Measurements from ENCODE around the gene LPP. TPM values are rescaled to one million over a fixed set of nuclear protein-coding genes. Genes with fewer than 3 reads are reported as not detected.

The LPP gene
- total RNA-seq, 1 experiment from 2014 or later, result 148 TPM

DNA sequence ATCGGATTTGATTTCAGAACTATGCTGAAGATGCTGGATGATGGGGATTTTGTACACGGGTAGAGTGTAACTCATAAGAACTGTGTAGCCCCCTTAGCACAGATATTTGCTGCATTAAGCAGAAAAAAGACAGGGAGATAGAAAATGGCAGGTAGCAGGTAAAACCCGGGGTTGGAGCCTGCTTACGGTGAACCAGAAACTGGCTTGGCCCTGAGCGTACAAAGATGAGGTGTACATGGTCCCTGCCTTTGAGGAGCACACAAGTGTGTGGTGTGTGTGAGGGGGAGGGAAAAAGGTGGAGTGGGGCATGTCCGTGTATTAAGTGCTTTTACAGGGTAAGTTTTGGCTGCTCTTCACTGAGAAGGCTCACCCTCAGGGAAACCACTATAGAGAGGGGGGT lies 3.5 kb downstream of the LPP start:
- H4K20me1 ChIP-seq (ENCODE audit: insufficient read depth), result no peaks in the 10 kb centered on the region
- H3K9me3 ChIP-seq (ENCODE audit: insufficient read depth, low read depth), result no peaks in the 10 kb centered on the region
- no peak overlapping the region for H3K4me3 ChIP-seq
- peak in 1 of 2 experiments; percentile 2 for DNase-seq
- no peak overlapping the region; the same call in 1 of the 2 replicates for H3K4me2 ChIP-seq
- H2AFZ ChIP-seq, result no peak overlapping the region
- H3K9me2 ChIP-seq (ENCODE audit: insufficient read depth), result no peaks in the 10 kb centered on the region
- no peaks in the 10 kb centered on the region for H3K27me3 ChIP-seq (ENCODE audit: insufficient read depth, low read depth)
- TF ChIP-seq CTCF (conservative IDR thresholded peaks at IDR 0.05) (no peak), EZH2 (IDR thresholded peaks at IDR 0.05; ENCODE audit: low read depth) (no peak)
- H3K4me1 ChIP-seq (replicated peaks; ENCODE audit: insufficient read depth), result peaks cover 57% of the 10 kb centered on the region
- POLR2A ChIA-PET (ENCODE audit: unreplicated experiment), result interaction anchor here (0.7 kb wide), 1 partner anchor 49 kb away, joined by 7 read pairs; no protein-coding TSS in a partner anchor
- intact Hi-C loops (cut with micrococcal nuclease; ENCODE audit: unreplicated experiment), result loop anchor here (10.0 kb wide), 1 partner anchor 987 kb away; no protein-coding TSS in a partner anchor
- peaks cover 93% of the 10 kb centered on the region for H3K79me2 ChIP-seq (ENCODE audit: low read depth)
- no TSS peak for BruUV-seq (replicated peaks)
- 0 out of 2 replicates have a peak, but pooled peaks cover 14% of the 10 kb centered on the region for H3F3A ChIP-seq (ENCODE audit: insufficient read depth, low read depth)
- CTCF ChIA-PET, result interaction anchor here (0.6 to 0.7 kb wide), 2 partner anchors 25 to 182 kb away, joined by 3 to 7 read pairs; no protein-coding TSS in a partner anchor
- H3K27ac ChIP-seq, result no peak overlapping the region
- 0 out of 2 replicates have a peak, but pooled peaks cover 10% of the 10 kb centered on the region for H3K36me3 ChIP-seq (ENCODE audit: low read depth)

GRCh38 chr3:188157971-188158370 lies 4.0 kb downstream of the LPP start:
- peak in 1 of 2 experiments; percentile 22 for DNase-seq
- Histone ChIP-seq H2AFZ (no peak overlapping the region), H3K79me2 (ENCODE audit: low read depth) (peaks cover 93% of the 10 kb centered on the region), H3K27me3 (ENCODE audit: insufficient read depth, low read depth) (no peaks in the 10 kb centered on the region), H3K4me1 (replicated peaks; ENCODE audit: insufficient read depth) (peaks cover 58% of the 10 kb centered on the region), H3K27ac (no peak overlapping the region), H3K4me3 (no peak overlapping the region), H3K4me2 (0 out of 2 replicates have a peak overlapping the region, but pooled peaks have one; percentile 5), H3K9me3 (ENCODE audit: insufficient read depth, low read depth) (no peaks in the 10 kb centered on the region), H3K9me2 (ENCODE audit: insufficient read depth) (no peaks in the 10 kb centered on the region), H3K36me3 (ENCODE audit: low read depth) (0 out of 2 replicates have a peak, but pooled peaks cover 10% of the 10 kb centered on the region), H3F3A (ENCODE audit: insufficient read depth, low read depth) (peaks cover 14% of the 10 kb centered on the region), H4K20me1 (ENCODE audit: insufficient read depth) (no peaks in the 10 kb centered on the region)
- intact Hi-C loops (cut with micrococcal nuclease; ENCODE audit: unreplicated experiment), result loop anchor here (10.0 kb wide), 1 partner anchor 987 kb away; no protein-coding TSS in a partner anchor
- no peak for TF ChIP-seq CTCF (conservative IDR thresholded peaks at IDR 0.05)
- TF ChIP-seq EZH2 (IDR thresholded peaks at IDR 0.05; ENCODE audit: low read depth), result no peak
- BruUV-seq (replicated peaks), result no TSS peak
- CTCF ChIA-PET, result no interaction called here
- POLR2A ChIA-PET (ENCODE audit: unreplicated experiment), result interaction anchor here (0.7 kb wide), 1 partner anchor 48 kb away, joined by 7 read pairs; no protein-coding TSS in a partner anchor

DNA sequence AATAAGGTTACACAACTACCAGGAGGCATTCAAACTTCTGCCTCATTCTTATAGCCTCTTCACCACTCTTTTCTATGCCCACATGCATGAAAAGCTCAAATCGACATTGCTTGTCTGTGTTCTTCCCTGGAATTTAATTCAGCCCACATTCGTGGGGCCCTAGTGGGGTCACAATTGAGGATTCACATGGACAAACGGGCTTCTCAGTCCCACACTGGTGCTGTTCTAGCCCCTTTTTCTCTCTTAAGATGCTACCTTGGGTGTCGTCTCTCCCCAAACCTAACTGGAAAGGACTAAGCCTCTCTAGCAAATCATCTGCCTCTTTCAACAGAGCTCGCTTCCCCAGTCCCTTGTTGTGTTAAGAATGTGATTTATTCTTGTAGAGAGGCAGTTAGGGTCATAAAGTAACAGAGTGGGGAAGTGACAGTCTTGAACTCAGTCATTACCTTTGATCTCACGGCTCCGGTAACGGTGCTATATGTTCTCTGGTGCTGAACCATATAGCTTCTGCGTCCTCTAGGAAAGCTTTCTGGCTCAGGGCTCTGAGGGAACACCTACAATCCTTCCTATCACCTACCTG lies 4.9 kb downstream of the LPP start:
- H3K79me2 ChIP-seq (ENCODE audit: low read depth), result peaks cover 94% of the 10 kb centered on the region
- intact Hi-C loops (cut with micrococcal nuclease; ENCODE audit: unreplicated experiment), result loop anchor here (10.0 kb wide), 1 partner anchor 986 kb away; no protein-coding TSS in a partner anchor

More for the DNA sequence above, 4.9 kb downstream of the LPP start:
- peak in 1 of 2 experiments; percentile 29 for DNase-seq
- peaks cover 19% of the 10 kb centered on the region for H3F3A ChIP-seq (ENCODE audit: insufficient read depth, low read depth)
- no peaks in the 10 kb centered on the region for H4K20me1 ChIP-seq (ENCODE audit: insufficient read depth)
- ChIA-PET CTCF (no interaction called here), POLR2A (ENCODE audit: unreplicated experiment) (interaction anchor here (0.6 to 0.7 kb wide), 2 partner anchors 136 to 236 kb away, joined by 5 to 9 read pairs; no protein-coding TSS in a partner anchor)
- peaks cover 66% of the 10 kb centered on the region for H3K4me1 ChIP-seq (replicated peaks; ENCODE audit: insufficient read depth)
- no peak overlapping the region for H3K27ac ChIP-seq
- no TSS peak for BruUV-seq (replicated peaks)
- H3K9me3 ChIP-seq (ENCODE audit: insufficient read depth, low read depth), result no peaks in the 10 kb centered on the region
- TF ChIP-seq EZH2 (IDR thresholded peaks at IDR 0.05; ENCODE audit: low read depth) (no peak), CTCF (conservative IDR thresholded peaks at IDR 0.05) (no peak)
- no peak overlapping the region for H2AFZ ChIP-seq
- no peaks in the 10 kb centered on the region for H3K9me2 ChIP-seq (ENCODE audit: insufficient read depth)
- H3K36me3 ChIP-seq (ENCODE audit: low read depth), result 0 out of 2 replicates have a peak, but pooled peaks cover 10% of the 10 kb centered on the region
- H3K27me3 ChIP-seq (ENCODE audit: insufficient read depth, low read depth), result no peaks in the 10 kb centered on the region
- 0 out of 2 replicates have a peak overlapping the region, but pooled peaks have one; percentile 1 for H3K4me2 ChIP-seq
- no peak overlapping the region for H3K4me3 ChIP-seq

Data from PC-9 (cell line).